GM18517 (cell line): ENCODE measurements around the gene LSP1.
"Not testable (repeated sequence)": the region's sequence is repeated elsewhere in the genome, so short reads cannot be mapped to it uniquely, and the experiment has no call there.

Source experiments
- ATAC-seq: cut with Tn5 transposase; IDR thresholded peaks from one replicate; pipeline ENCODE4 v1.9.1; 2021; ENCODE audit warnings: mild to moderate bottlenecking, moderate library complexity; ENCODE audit not compliant: unreplicated experiment

The LSP1 gene

GRCh38 chr11:1937616-1938342, 84.9 kb downstream of the LSP1 start:
- ATAC-seq: no peak

- no peak for ATAC-seq
Measured at GRCh38 chr11:1938343-1939005, 85.6 kb downstream of the LSP1 start.

DNA sequence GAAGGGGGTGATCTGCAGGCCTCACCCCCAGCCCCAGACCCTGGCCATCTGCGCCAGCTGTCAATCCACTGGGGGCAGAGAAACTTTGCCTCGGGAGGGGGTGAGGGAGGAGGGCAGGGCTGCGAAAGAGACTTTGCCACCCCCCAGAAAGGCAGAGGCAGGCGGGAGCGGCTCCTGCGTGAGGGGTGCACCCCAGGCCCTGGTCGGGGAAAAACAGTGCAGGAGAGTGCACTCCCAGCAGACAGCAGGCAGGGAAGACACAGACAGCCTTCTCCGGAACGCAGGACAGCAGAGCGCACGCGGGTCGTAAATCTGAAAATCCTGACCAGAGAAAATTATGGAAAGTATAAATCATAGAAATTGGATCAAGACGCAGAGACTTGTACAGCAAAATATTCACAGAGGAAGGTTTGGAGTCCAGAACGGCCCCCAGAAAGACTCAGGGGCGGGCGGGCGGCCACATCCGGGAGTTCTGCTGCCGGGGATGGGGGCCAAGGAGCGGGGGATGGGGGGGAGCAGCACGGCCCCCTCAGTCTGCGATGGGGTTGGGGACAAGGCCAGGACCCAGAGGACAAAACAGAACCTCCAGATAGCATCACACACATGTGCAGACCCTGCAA, 86.2 kb downstream of the LSP1 start:
- no peak for ATAC-seq

- not testable (repeated sequence) for ATAC-seq
Measured at GRCh38 chr11:1939788-1940187, 86.9 kb downstream of the LSP1 start.
